NCI-H524 treated with DMSO at 0.1 percent for 48 hours (cell line): ENCODE results near the gene IGSF21.
A peak's percentile ranks its signal among the peaks of the same experiment; 100 is the strongest.

Experiments used
- DNase-seq: peaks from one replicate; lab custom pipeline; 2025; lab: John Stamatoyannopoulos, UW

The IGSF21 gene

GRCh38 chr1:18299441-18300338, 192.1 kb downstream of the IGSF21 start:
- DNase-seq, result peak; percentile 2

GRCh38 chr1:18300376-18300775, 192.8 kb downstream of the IGSF21 start:
- DNase-seq, result no peak

- peak; percentile 7 for DNase-seq
Measured at GRCh38 chr1:18302788-18303413, 195.3 kb downstream of the IGSF21 start.

- no peak for DNase-seq
Measured at GRCh38 chr1:18304151-18304869, 196.7 kb downstream of the IGSF21 start.

- no peak for DNase-seq
Measured at GRCh38 chr1:18305182-18305795, 197.7 kb downstream of the IGSF21 start.

GRCh38 chr1:18307329-18307898, 199.8 kb downstream of the IGSF21 start:
- DNase-seq, result no peak

- DNase-seq, result no peak
Measured at GRCh38 chr1:18309552-18310155, 202.1 kb downstream of the IGSF21 start.

- DNase-seq, result no peak
Measured at GRCh38 chr1:18312961-18313360, 205.4 kb downstream of the IGSF21 start.

- no peak for DNase-seq
Measured at GRCh38 chr1:18313523-18313922, 205.9 kb downstream of the IGSF21 start.

- DNase-seq, result no peak
Measured at GRCh38 chr1:18314399-18314798, 206.8 kb downstream of the IGSF21 start.

- DNase-seq, result no peak
Measured at GRCh38 chr1:18315449-18315848, 207.9 kb downstream of the IGSF21 start.

GRCh38 chr1:18316764-18317163, 209.2 kb downstream of the IGSF21 start:
- no peak for DNase-seq

GRCh38 chr1:18319099-18319498, 211.5 kb downstream of the IGSF21 start:
- no peak for DNase-seq

GRCh38 chr1:18320051-18320450, 212.5 kb downstream of the IGSF21 start:
- DNase-seq, result no peak

- no peak for DNase-seq
Measured at GRCh38 chr1:18322368-18323032, 214.9 kb downstream of the IGSF21 start.

- DNase-seq, result no peak
Measured at GRCh38 chr1:18323259-18323658, 215.7 kb downstream of the IGSF21 start.

GRCh38 chr1:18324246-18324645, 216.6 kb downstream of the IGSF21 start:
- no peak for DNase-seq

GRCh38 chr1:18325136-18325535, 217.5 kb downstream of the IGSF21 start:
- DNase-seq, result no peak

- no peak for DNase-seq
Measured at GRCh38 chr1:18326211-18326897, 218.8 kb downstream of the IGSF21 start.

GRCh38 chr1:18327650-18328049, 220.1 kb downstream of the IGSF21 start:
- no peak for DNase-seq
